Thyroid gland (tissue), 4 donors: ENCODE data around the gene TMEM225B. TPM values are rescaled to one million over a fixed set of nuclear protein-coding genes. Genes with fewer than 3 reads are reported as not detected.
A peak's percentile ranks its signal among the peaks of the same experiment; 100 is the strongest.

Source experiments
- DNase-seq, 2 donors: peaks; one replicate each; pipeline ENCODE4 v3.0.0-alpha.2; 2019
- H3K27ac ChIP-seq, 3 donors: fragments of 200-600 bp; sonication (generic); 1 replicate in 2 of 3; 2 replicates in 1 of 3; pipeline ENCODE4 v1.5.1; 2016 to 2019; ENCODE audit warnings: mild to moderate bottlenecking in 1 of 3, moderate library complexity in 1 of 3
- H3K27me3 ChIP-seq: fragments of 200-600 bp; sonication (generic); one replicate; pipeline ENCODE4 v1.5.1; 2019
- H3K36me3 ChIP-seq, 2 donors: fragments of 200-600 bp; sonication (generic); one replicate each; pipeline ENCODE4 v1.5.1; 2016 to 2019
- H3K4me1 ChIP-seq, 2 donors: fragments of 200-600 bp; sonication (generic); one replicate each; pipeline ENCODE4 v1.5.1; 2017 to 2019
- H3K4me3 ChIP-seq, 3 donors: fragments of 200-600 bp; sonication (generic); replicated peaks in 1 of 3; 1 replicate in 2 of 3; 2 replicates in 1 of 3; pipeline ENCODE4 v1.5.1; 2016; ENCODE audit warnings: mild to moderate bottlenecking in 1 of 3
- H3K9me3 ChIP-seq: fragments of 200-600 bp; sonication (generic); one replicate; pipeline ENCODE4 v1.5.1; 2017
- POLR2A ChIP-seq, 2 donors: fragments of 450-650 bp; IDR thresholded peaks; one replicate each; pipeline ENCODE4 v1.6.1; 2017; ENCODE audit warnings: antibody characterized with exemption in 2 of 2, mild to moderate bottlenecking in 2 of 2, moderate library complexity in 1 of 2
- WGBS, 2 donors: methylation state at CpG; one replicate each; pipeline ENCODE4 v1.1.5; 2017; 5-methylcytosine and 5-hydroxymethylcytosine counted together
- intact Hi-C: fragments of 100-400 bp; cut with DNase I; formaldehyde crosslinking; loops from one replicate; pipeline ENCODE4 v1.15.1; 2023
- total RNA-seq, 4 donors: library from RNA; depleted of rRNA; stranded (reverse); fragments of >200 nt; gene quantifications; one replicate each; pipeline ENCODE4 v1.2.3, GENCODE V29; 2016
- TF ChIP-seq, protein P1 (sequence below), 6 experiments: fragments of 200-600 bp in 3 of 6; fragments of 450-650 bp in 3 of 6; sonication (generic) in 3 of 6; IDR thresholded peaks; one replicate each; pipeline ENCODE4 v1.5.1; 2016 to 2019; ENCODE audit warnings: antibody characterized with exemption in 6 of 6, mild to moderate bottlenecking in 2 of 6, inconsistent platforms in 1 of 6, moderate library complexity in 1 of 6

Gene TMEM225B
- total RNA-seq, 4 donors from 2014 or later, result 1.1 to 3.2 (median 2.3) TPM

- 31 to 40% methylated on average over 23 to 31 of the region's 31 CpGs for WGBS, 2 donors
- intact Hi-C loops, result loop anchor here (10.0 kb wide), 1 partner anchor 55 kb away; the partner anchor contains the start of gene ZSCAN25
- no peaks in the 10 kb centered on the region for H3K27me3 ChIP-seq
- peaks cover 39 to 40% of the 10 kb centered on the region in 2 donors for H3K36me3 ChIP-seq
- H3K9me3 ChIP-seq, result no peaks in the 10 kb centered on the region
- H3K4me1 ChIP-seq, result peaks cover 14 to 21% of the 10 kb centered on the region in 2 donors
- peak overlapping the region; percentile 92 to 96 (median 92) for H3K27ac ChIP-seq
- DNase-seq, result no peak
- H3K4me3 ChIP-seq, result peak overlapping the region; percentile 77 to 94 (median 81)
- no peak for TF ChIP-seq POLR2A (IDR thresholded peaks at IDR 0.05)
- TF ChIP-seq, protein P1, sequence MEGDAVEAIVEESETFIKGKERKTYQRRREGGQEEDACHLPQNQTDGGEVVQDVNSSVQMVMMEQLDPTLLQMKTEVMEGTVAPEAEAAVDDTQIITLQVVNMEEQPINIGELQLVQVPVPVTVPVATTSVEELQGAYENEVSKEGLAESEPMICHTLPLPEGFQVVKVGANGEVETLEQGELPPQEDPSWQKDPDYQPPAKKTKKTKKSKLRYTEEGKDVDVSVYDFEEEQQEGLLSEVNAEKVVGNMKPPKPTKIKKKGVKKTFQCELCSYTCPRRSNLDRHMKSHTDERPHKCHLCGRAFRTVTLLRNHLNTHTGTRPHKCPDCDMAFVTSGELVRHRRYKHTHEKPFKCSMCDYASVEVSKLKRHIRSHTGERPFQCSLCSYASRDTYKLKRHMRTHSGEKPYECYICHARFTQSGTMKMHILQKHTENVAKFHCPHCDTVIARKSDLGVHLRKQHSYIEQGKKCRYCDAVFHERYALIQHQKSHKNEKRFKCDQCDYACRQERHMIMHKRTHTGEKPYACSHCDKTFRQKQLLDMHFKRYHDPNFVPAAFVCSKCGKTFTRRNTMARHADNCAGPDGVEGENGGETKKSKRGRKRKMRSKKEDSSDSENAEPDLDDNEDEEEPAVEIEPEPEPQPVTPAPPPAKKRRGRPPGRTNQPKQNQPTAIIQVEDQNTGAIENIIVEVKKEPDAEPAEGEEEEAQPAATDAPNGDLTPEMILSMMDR (IDR thresholded peaks at IDR 0.05), result no peak
Measured at GRCh38 chr7:99559175-99559915, 38.7 kb upstream of the TMEM225B start.

DNA sequence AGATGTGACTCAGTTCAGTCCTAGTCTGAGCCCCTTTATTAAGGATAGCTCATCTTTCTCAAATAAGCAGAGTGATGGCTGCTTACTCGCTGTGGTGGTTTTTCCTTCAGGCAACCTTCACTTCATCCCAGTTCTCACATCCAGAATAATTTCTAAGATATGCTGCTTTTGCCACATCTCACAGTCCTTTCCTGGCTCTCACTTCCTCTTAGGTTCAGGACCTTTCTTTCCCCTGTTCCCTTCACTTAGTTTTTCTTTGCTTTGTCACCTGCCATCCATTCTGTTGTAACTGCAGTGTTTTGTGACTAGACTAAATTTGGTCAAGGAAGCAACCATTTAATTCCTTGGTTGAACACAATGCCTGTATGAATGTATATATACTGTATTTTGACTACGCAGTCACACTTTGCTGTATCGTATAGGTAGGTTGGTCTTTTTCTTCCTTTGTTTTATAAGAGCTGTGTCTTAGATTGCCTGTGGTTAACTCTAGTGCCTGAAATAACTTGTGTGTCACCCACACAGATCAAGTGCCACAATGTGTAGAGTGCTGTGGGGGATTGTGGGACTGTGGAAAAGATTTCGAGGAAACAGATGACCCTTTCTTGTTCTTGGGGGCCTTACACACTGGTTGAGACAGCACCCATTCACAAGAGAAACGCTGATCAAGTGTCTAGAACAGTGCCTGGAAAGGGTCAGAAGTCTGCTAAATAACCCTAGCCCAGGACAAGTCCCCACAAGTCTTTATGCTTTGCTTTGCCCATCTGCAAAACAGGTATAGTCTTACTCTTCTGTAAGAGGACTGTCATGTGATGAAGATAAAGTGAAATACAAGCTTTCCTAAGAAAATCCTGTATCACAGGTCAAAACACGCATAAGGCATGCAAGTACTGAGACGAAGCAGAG, 37.0 kb upstream of the TMEM225B start:
- intact Hi-C loops, result no loop called here
- no peaks in the 10 kb centered on the region for H3K27me3 ChIP-seq
- DNase-seq, result no peak
- TF ChIP-seq, protein P1 (IDR thresholded peaks at IDR 0.05), result no peak
- no peak for TF ChIP-seq POLR2A (IDR thresholded peaks at IDR 0.05)
- no peak overlapping the region for H3K4me3 ChIP-seq
- H3K36me3 ChIP-seq, result peaks cover 47 to 48% of the 10 kb centered on the region in 2 donors
- WGBS, 2 donors, result 93% methylated on average over 7 of the region's 7 CpGs
- no peak overlapping the region for H3K27ac ChIP-seq
- H3K4me1 ChIP-seq, result peaks cover 14 to 21% of the 10 kb centered on the region in 2 donors
- H3K9me3 ChIP-seq, result no peaks in the 10 kb centered on the region

DNA sequence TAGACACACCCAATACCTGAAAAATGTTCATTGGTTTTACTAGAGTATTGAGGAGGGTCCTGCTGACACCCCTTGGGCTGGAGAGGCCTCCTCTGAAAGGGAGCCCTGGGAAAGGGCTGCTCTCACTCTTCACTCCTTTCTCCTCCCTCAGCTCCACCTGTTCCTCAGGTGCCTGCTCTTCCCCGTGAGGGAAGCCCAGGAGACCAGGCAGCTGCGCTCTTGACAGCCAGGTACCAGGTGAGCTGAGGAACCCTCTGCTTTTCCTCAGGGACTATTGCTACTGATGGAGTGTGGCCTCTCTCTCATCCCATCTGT, 36.4 kb upstream of the TMEM225B start:
- TF ChIP-seq, protein P1 (IDR thresholded peaks at IDR 0.05), result no peak
- Histone ChIP-seq H3K4me3 (no peak overlapping the region), H3K27me3 (no peaks in the 10 kb centered on the region), H3K4me1 (peaks cover 11 to 19% of the 10 kb centered on the region in 2 donors), H3K9me3 (no peaks in the 10 kb centered on the region), H3K36me3 (peaks cover 44 to 54% of the 10 kb centered on the region in 2 donors), H3K27ac (no peak overlapping the region)
- intact Hi-C loops, result no loop called here
- no peak for DNase-seq
- 93 to 96% methylated on average over 2 of the region's 2 CpGs for WGBS, 2 donors

DNA sequence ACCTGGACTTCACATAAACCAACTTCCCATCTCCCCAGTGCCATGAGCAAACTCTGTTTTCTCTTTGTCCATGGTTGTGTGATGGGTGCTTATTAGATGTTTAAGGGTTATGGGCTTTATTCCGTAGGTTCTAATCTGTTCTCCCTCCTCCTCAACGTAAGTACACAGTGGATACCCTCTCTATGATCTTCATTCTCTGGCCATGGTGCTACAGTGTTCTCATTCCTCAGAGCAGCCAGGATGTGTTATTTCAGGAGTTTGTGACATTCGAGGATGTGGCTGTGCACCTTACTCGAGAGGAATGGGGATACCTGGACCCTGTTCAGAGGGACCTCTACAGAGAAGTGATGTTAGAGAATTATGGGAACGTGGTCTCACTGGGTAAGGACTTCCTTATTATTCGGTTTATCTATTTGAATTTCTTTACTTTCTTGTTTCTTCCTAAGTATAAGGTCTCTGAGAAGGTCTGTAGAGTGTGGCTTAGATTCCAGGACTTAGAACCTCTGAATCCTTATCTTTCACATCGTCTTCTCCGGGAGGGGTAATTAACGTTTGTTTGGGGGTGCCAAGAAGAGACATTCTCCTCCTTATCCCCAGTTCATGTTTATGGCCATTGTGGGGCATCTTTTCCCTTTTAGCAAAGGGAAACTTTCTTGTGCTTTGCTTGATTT, 35.8 kb upstream of the TMEM225B start:
- Histone ChIP-seq H3K36me3 (peaks cover 44 to 55% of the 10 kb centered on the region in 2 donors), H3K4me3 (no peak overlapping the region), H3K4me1 (peaks cover 6 to 14% of the 10 kb centered on the region in 2 donors), H3K9me3 (no peaks in the 10 kb centered on the region), H3K27me3 (no peaks in the 10 kb centered on the region), H3K27ac (no peak overlapping the region)
- no peak for DNase-seq
- TF ChIP-seq POLR2A (IDR thresholded peaks at IDR 0.05), result no peak
- TF ChIP-seq, protein P1 (IDR thresholded peaks at IDR 0.05), result no peak
- 91 to 92% methylated on average over 9 of the region's 9 CpGs for WGBS, 2 donors
- intact Hi-C loops, result no loop called here
